K562 treated with DMSO at 1 percent for 4 hours (cell line): ENCODE measurements around the gene ZFYVE16. TPM values are rescaled to one million over a fixed set of nuclear protein-coding genes. Genes with fewer than 3 reads are reported as not detected.

Experiments
- total RNA-seq: library from RNA; unstranded; fragments of 300-600 nt; gene quantifications from 2 replicates; pipeline ENCODE4 v1.2.3, GENCODE V29; 2022; ENCODE audit not compliant: insufficient read depth

The ZFYVE16 gene
- total RNA-seq: 8.4 and 10.6 TPM in 2 replicates

DNA sequence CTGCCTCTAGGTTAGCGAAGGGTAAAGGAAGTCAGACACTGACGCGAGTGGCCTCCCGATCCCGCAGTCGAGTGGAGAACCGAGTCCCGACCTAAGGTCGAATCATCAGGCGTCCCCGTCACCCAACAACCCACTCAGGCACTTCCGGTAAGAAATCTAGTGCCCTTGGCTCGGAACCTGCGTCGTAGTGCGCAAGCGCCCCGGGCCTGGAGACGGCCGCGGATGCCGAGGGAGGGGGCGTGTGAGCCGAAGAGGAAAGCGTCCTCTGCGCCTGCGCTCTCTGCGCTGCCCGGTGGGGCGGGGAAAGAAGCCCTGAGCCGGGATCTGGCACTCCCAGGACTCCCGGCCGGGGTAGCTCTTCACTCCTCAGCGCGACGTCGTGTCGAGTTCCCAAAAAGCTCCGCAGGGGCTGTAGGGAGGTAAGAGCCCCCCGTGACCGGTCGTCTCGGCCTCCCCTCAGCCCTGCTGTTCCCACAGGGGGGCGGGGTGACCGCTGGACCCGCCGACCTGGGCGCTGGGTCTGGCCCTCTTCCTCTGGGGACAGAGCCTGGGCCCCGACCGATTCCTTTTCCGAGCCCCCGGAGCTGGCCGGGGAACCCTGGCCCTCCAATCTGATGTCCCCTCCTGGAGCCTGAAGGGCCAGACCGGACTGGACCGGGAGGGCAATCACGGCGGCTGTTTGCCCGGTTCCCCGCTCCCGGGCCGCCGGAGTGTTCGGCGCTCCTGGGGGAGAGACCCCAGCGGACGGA, at the start of gene ZFYVE16:
Gene ZFYVE16, plus strand, starts transcription at position 330 of the 749 bp plus-strand sequence. CDS start 26,084 bp downstream, outside the sequence.

DNA sequence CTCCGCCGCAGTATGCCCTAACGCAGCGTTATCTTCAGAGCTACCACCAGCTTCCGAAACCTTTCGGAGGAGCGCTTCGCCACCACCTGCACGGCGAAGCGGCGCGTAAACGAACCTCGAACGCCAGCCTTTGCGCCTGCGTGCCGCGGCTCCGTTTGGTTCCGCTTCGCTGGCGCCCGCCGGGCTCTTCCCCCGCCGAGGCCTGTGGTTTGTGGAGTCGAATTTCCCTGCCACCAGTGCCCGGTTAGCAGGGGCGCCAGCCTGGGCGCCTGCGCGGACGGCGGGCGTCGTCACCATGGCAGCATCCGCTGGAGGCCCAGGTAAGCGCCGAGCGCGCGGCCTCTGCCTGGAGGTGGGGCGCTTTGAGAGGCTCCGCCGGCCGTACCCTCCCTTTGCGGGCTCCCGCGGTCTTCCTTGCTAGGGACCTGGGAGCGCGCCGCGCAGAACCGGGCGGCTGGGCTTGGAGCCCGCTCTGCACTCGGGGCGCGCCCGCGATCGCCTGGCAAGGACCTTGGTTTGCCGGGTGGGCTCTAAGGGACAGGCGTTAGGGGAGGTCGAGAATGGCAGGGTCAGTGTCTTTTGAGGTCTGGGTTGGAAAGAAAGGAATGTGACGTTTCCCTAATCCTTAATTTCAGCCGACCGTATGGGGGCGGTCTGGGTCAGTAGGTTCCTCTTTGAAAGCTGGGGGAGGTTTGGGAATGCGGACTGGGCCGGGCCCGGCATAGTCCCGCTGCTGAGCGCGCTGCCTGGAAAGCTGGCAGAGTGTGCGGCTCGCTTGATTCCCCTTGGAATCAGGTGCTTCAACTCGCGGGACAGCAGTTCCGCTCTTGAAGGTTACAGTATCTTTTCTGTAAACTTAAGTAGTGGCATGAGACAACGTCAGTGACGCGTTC, 80.2 kb downstream of the ZFYVE16 start, which contains the start of gene FAM151B:
Gene FAM151B, plus strand, starts transcription at position 272 of the 893 bp plus-strand sequence. Its CDS starts 24 bp downstream, at position 296.

Other genes starting within 250 kb of the ZFYVE16 start
- 2.7 and 3.2 TPM in 2 replicates for gene SERINC5, start 152.0 kb upstream of the ZFYVE16 start, total RNA-seq
- gene SPZ1, start 88.1 kb upstream of the ZFYVE16 start, total RNA-seq: not detected in 2 replicates
- gene FAM151B, start 80.0 kb downstream of the ZFYVE16 start, total RNA-seq: not detected in 2 replicates
- gene ANKRD34B, start 162.2 kb downstream of the ZFYVE16 start, total RNA-seq: not detected in 2 replicates
- 5.7 and 6.3 TPM in 2 replicates for gene MSH3, start 246.6 kb downstream of the ZFYVE16 start, total RNA-seq
- 50.2 and 50.5 TPM in 2 replicates for gene DHFR, start 246.9 kb downstream of the ZFYVE16 start, total RNA-seq